HFFc6 (cell line): Measurements from ENCODE around the gene DTX4. TPM values are rescaled to one million over a fixed set of nuclear protein-coding genes. Genes with fewer than 3 reads are reported as not detected.
A peak's percentile ranks its signal among the peaks of the same experiment; 100 is the strongest.

Source experiments
- DNase-seq: peaks from one replicate; pipeline ENCODE4 v3.0.0-alpha.2; 2018
- H3K27ac Mint-ChIP-seq: 2 replicates; pipeline ENCODE4 v1.8.0; 2020; ENCODE audit warnings: mild to moderate bottlenecking, mixed read lengths
- H3K27me3 Mint-ChIP-seq: 2 replicates; pipeline ENCODE4 v1.8.0; 2021; ENCODE audit warnings: mild to moderate bottlenecking, moderate library complexity, mixed read lengths; ENCODE audit not compliant: insufficient read depth
- H3K36me3 Mint-ChIP-seq: 2 replicates; pipeline ENCODE4 v1.8.0; 2021; ENCODE audit warnings: low read depth, mixed read lengths
- H3K4me1 Mint-ChIP-seq: 2 replicates; pipeline ENCODE4 v1.8.0; 2020; ENCODE audit warnings: low read depth, mixed read lengths
- H3K4me3 Mint-ChIP-seq: 2 replicates; pipeline ENCODE4 v1.8.0; 2020; ENCODE audit warnings: mild to moderate bottlenecking, moderate library complexity, mixed read lengths
- H3K9me3 Mint-ChIP-seq: 2 replicates; pipeline ENCODE4 v1.8.0; 2020; ENCODE audit warnings: mild to moderate bottlenecking, mixed read lengths
- total RNA-seq, 6 experiments: library from RNA; stranded (reverse); fragmentation: NEBNext Ultra II Directional; extraction: Animal tissue kit (Norgen Biotek cat#: 25700); gene quantifications; 2 replicates in 1 of 6; 3 replicates in 5 of 6; pipeline ENCODE4 v1.2.3, GENCODE V29; 2021
- TF ChIP-seq, protein P1 (sequence below): fragments of 200-600 bp; sonication (generic); IDR thresholded peaks from 2 replicates; pipeline ENCODE4 v1.5.0; 2021; ENCODE audit warnings: antibody characterized with exemption, mild to moderate bottlenecking

DTX4 gene
- total RNA-seq, 6 experiments from 2014 or later: 3.2 to 4.6 (median 4.1) TPM

DNA sequence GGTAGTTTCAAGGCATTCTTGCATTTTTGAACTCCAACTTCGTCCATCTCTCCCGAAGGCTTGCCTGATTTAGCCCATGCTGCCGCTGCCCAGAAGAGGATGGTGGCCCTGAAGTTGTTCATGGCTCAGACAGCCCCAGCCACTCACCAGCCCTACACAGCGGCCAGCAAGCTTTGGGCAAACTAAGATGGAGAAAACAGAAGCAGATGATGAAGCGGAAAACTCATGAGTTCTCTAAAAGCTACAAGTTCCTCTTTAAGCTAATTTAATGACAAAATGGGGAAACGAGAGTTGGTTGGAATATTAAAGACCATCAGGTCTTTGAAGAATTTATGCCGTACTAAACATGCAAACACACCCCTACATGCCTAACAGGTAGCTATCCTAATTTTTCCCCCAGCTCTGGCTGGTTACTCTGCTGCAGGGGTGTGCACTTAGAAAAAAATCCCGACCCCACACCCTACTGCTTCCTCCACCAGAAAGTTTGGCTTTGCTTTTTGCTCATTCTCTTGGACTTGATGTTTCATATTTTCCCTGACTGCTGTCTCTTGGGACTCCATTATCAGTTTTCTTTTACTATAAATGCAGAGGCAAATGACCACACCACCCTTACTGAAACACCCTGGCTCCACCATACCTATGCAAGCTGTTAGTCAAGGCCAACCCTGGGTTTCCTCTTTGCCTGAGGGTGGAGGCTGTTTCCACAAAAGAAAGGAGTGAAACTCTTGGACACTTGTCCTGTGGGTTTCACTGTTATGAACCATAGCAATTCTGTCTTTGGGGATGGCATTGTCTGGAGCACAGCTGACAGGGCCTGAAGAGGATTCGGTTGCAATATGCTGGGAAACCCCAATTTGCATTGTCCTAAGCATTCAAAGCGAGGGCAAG is 41.1 kb downstream of the DTX4 start, which contains the start of gene MPEG1:
MPEG1 (minus strand) TSS at position 184 of the 888 bp plus-strand sequence; CDS start at position 122, 62 bp downstream.
- Mint-ChIP-seq H3K9me3 (no peaks in the 10 kb centered on the region), H3K27me3 (peaks cover 31% of the 10 kb centered on the region), H3K27ac (no peak within 1 kb of the TSS), H3K4me1 (peaks cover 23% of the 10 kb centered on the region), H3K36me3 (no peaks in the 10 kb centered on the region), H3K4me3 (no peak within 1 kb of the TSS)
- no peak for DNase-seq
- TF ChIP-seq, protein P1, sequence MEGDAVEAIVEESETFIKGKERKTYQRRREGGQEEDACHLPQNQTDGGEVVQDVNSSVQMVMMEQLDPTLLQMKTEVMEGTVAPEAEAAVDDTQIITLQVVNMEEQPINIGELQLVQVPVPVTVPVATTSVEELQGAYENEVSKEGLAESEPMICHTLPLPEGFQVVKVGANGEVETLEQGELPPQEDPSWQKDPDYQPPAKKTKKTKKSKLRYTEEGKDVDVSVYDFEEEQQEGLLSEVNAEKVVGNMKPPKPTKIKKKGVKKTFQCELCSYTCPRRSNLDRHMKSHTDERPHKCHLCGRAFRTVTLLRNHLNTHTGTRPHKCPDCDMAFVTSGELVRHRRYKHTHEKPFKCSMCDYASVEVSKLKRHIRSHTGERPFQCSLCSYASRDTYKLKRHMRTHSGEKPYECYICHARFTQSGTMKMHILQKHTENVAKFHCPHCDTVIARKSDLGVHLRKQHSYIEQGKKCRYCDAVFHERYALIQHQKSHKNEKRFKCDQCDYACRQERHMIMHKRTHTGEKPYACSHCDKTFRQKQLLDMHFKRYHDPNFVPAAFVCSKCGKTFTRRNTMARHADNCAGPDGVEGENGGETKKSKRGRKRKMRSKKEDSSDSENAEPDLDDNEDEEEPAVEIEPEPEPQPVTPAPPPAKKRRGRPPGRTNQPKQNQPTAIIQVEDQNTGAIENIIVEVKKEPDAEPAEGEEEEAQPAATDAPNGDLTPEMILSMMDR: no peak

DNA sequence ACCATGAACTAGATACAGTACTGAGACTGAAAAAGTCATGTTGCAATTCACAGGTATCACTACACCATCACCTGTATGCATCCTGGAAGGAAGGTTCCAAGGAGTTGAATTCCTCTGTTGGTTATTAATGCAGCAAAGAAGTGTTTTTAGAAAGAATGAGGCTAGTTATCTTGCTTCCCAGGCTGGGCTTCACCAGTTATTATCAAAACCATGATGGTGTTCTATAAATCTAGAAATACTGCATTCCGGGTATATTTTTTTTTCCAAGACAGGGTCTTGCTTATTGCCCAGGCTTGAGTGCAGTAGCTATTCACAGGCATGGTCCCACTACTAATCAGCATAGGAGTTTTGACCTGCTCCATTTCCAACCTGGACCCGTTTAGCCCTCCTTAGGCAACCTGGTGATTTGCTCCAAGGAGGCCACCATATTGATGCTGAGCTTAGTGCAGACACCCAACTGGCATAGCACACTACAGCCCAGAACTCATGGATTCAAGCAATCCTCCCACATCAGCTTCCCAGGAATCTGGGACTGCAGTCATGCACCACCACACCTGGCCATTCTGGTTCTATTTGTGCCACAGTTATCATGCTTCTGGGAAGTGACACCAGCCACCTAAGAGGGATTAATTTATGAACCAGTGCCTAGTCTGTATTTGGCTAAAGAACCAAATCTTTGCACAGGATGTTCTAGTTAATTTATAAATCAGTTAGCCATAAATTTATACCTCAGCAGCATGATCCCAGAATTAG is 42.4 kb downstream of the DTX4 start:
- TF ChIP-seq, protein P1: no peak
- Mint-ChIP-seq H3K36me3 (no peaks in the 10 kb centered on the region), H3K27ac (no peak overlapping the region), H3K27me3 (peaks cover 34% of the 10 kb centered on the region), H3K4me1 (peaks cover 11% of the 10 kb centered on the region), H3K4me3 (no peak overlapping the region), H3K9me3 (no peaks in the 10 kb centered on the region)
- DNase-seq: no peak

DNA sequence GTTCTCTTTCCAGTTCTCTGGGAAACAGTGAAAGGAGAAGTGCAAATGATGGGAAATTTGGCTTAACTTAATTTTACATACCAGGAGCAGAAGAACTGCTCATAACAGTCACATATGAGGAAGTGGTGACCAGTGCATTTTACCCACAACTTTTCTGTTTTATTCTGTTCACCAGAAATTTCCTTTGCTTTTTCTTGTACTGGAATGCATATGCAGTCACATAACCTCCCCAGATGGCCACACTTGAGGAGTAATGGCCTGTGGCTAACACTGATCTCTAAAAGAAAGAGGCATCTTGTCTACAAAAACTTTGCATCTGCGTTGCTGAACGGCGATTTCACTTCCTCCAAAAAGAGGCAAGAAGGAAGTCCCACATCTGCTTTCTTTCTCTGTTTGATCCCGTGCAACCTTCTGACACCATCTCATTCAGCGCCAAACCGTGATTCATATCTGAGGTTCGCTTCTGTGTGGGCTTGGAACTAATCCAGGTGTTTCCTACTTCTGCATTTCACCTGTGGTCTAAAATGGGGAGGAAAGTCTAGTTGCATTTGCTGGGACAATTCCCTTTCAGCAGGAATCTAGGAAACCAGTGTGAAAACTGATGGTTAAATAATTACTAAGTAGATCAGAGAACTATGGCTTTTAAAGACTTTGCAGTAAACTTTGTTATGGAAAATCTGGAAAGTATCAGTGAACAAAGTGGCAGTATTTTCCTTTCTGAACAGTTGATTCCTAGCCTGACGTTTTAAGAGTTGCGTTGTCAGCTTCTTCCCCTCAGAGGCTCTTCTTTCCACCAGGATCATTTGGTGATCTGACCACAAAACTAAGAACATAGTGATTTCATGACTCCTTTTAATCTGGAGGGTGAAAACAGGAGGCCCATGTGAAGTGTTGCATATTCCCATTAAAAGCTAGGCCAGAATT is 45.0 kb downstream of the DTX4 start:
- H3K27ac Mint-ChIP-seq: no peak overlapping the region
- no peak for DNase-seq
- TF ChIP-seq, protein P1: no peak
- H3K36me3 Mint-ChIP-seq: no peaks in the 10 kb centered on the region
- H3K9me3 Mint-ChIP-seq: no peaks in the 10 kb centered on the region
- H3K27me3 Mint-ChIP-seq: peaks cover 17% of the 10 kb centered on the region
- peak overlapping the region; percentile 61 for H3K4me3 Mint-ChIP-seq
- H3K4me1 Mint-ChIP-seq: peaks cover 30% of the 10 kb centered on the region

DNA sequence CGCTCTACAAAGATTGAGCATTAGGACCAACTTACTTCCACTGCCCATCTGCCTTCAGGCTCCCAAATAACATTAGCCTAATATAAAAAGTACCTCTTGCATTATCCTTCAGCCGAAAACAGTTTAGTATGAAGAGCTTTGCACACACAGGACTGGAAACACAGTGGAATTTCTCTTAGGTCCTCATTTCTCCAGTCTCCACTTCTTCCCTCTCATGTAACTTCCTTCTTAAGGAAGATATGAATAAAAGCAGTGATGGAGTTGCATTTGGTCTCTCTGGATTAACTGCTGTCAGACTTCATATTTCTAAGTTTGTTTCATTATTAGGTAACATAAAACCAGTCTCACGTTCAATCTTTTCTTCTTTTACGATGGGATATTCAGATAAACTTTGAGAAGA is 46.4 kb downstream of the DTX4 start:
- H3K4me1 Mint-ChIP-seq: peaks cover 34% of the 10 kb centered on the region
- TF ChIP-seq, protein P1: no peak
- H3K4me3 Mint-ChIP-seq: no peak overlapping the region
- no peak overlapping the region for H3K27ac Mint-ChIP-seq
- H3K27me3 Mint-ChIP-seq: peaks cover 4% of the 10 kb centered on the region
- H3K9me3 Mint-ChIP-seq: no peaks in the 10 kb centered on the region
- H3K36me3 Mint-ChIP-seq: no peaks in the 10 kb centered on the region
- no peak for DNase-seq

DNA sequence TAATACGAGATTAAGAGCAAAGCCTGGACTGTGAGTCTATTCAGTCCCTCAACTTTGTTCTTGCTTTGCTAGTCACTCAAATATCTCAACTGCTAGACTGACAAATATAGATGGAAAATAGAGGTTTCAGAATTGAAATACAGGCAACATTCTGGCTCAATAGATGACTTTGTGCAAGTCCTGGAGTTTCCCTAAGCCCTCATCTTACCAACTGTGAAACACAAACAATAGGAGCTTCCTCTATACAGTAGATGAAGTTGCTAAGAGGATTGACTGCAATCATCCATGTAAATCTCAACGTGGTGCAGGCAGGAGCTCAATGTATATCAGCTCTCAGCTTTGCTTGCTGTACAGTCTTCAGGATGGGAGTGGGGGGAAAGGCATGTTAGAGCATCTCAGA is 47.0 kb downstream of the DTX4 start:
- H3K36me3 Mint-ChIP-seq: no peaks in the 10 kb centered on the region
- H3K9me3 Mint-ChIP-seq: no peaks in the 10 kb centered on the region
- no peak overlapping the region for H3K27ac Mint-ChIP-seq
- H3K4me1 Mint-ChIP-seq: peaks cover 39% of the 10 kb centered on the region
- TF ChIP-seq, protein P1: no peak
- peaks cover 3% of the 10 kb centered on the region for H3K27me3 Mint-ChIP-seq
- H3K4me3 Mint-ChIP-seq: no peak overlapping the region
- no peak for DNase-seq
